ENCODE measurements around the gene ITIH3. TPM values are rescaled to one million over a fixed set of nuclear protein-coding genes. Genes with fewer than 3 reads are reported as not detected.

The ITIH3 gene
- total RNA-seq, 1 experiment from 2014 or later: not detected

DNA sequence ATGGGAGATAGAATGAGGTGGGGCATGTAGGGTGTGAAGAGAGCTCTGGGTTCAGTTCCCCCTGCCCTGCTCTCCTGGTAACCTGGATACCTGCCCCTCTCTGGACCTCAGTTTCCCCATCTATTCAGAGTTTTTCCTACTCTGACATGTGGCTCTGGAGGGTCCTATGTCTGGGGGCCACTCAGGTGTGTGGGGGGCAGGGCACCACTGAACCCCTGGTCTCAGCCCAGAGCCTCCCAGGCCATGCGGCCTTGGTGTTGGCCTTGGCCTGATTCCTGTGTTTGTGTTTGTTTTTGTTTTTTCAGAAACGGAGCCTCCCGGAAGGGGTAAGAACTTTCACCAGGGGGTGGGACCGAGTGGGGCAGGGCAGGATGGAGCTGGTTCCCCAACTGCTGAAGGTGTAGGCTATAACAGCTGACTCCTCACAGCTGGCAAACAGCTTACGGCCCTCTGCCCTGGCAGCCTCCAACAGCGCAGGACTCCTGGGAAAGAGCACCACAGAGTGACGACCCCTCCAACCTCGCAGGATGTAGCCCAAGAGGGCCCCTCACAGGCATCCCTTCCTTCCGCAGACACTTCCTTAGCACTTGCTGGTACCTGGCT, 803 bp downstream of the ITIH3 start:
- Histone ChIP-seq H3K4me2 (ENCODE audit: insufficient read depth, insufficient read length, low read length) (no peak overlapping the region), H3K23ac (ENCODE audit: insufficient read length, low read depth, low read length) (no peak overlapping the region), H4K91ac (ENCODE audit: insufficient read length, low read depth, low read length) (no peak overlapping the region), H3K4me1 (ENCODE audit: insufficient read depth, low read length) (no peaks in the 10 kb centered on the region), H2AFZ (ENCODE audit: low read length) (no peak overlapping the region), H2BK20ac (ENCODE audit: low read depth, low read length, poor library complexity, severe bottlenecking) (no peak overlapping the region), H4K20me1 (ENCODE audit: control insufficient read depth, insufficient read depth, insufficient read length) (no peaks in the 10 kb centered on the region), H3K14ac (ENCODE audit: insufficient read depth, low read length) (no peak overlapping the region), H3K79me2 (ENCODE audit: insufficient read depth, low read length) (no peaks in the 10 kb centered on the region), H4K5ac (ENCODE audit: insufficient read length, low read depth, low read length) (no peak overlapping the region), H3K27ac (ENCODE audit: insufficient read length, low read depth, low read length) (no peak overlapping the region), H3T11ph (ENCODE audit: low read length) (no peak overlapping the region), H2BK15ac (ENCODE audit: low read depth, low read length) (no peak overlapping the region), H3K4ac (ENCODE audit: low read depth, low read length) (no peak overlapping the region), H3K9ac (ENCODE audit: extremely low read depth, insufficient read length, low read length) (no peak overlapping the region), H3K18ac (ENCODE audit: insufficient read length, low read depth, low read length) (no peak overlapping the region), H4K8ac (replicated peaks; ENCODE audit: insufficient read length, low read depth, low read length) (no peak overlapping the region), H3K27me3 (ENCODE audit: insufficient read depth, low read length) (no peaks in the 10 kb centered on the region), H3K9me3 (ENCODE audit: control insufficient read depth, low read depth, low read length) (no peaks in the 10 kb centered on the region), H2AK5ac (ENCODE audit: insufficient read length, low read length) (no peak overlapping the region), H3K56ac (ENCODE audit: insufficient read length, low read depth, low read length) (no peak overlapping the region), H2BK120ac (ENCODE audit: low read depth, low read length, poor library complexity, severe bottlenecking) (no peak overlapping the region), H2BK5ac (ENCODE audit: insufficient read length, low read length) (no peak overlapping the region), H3K23me2 (ENCODE audit: insufficient read length, low read depth, low read length, poor library complexity, severe bottlenecking) (no peaks in the 10 kb centered on the region), H2BK12ac (ENCODE audit: insufficient read length, low read depth, low read length) (no peak overlapping the region), H3K79me1 (ENCODE audit: insufficient read depth, low read depth, low read length, poor library complexity, severe bottlenecking) (no peaks in the 10 kb centered on the region)
- no peak overlapping the region for H3K27ac Mint-ChIP-seq
- DNase-seq: no peak
- TF ChIP-seq, protein P1, sequence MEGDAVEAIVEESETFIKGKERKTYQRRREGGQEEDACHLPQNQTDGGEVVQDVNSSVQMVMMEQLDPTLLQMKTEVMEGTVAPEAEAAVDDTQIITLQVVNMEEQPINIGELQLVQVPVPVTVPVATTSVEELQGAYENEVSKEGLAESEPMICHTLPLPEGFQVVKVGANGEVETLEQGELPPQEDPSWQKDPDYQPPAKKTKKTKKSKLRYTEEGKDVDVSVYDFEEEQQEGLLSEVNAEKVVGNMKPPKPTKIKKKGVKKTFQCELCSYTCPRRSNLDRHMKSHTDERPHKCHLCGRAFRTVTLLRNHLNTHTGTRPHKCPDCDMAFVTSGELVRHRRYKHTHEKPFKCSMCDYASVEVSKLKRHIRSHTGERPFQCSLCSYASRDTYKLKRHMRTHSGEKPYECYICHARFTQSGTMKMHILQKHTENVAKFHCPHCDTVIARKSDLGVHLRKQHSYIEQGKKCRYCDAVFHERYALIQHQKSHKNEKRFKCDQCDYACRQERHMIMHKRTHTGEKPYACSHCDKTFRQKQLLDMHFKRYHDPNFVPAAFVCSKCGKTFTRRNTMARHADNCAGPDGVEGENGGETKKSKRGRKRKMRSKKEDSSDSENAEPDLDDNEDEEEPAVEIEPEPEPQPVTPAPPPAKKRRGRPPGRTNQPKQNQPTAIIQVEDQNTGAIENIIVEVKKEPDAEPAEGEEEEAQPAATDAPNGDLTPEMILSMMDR (conservative IDR thresholded peaks at IDR 0.05): no peak
- WGBS (ENCODE audit: extremely low coverage, insufficient read length, low lambda C conversion rate): no CpG with 5 or more reads among the region's 9 CpGs
- no peak overlapping the region for H3K4me3 Mint-ChIP-seq
- H3K36me3 Mint-ChIP-seq (ENCODE audit: insufficient read depth in 1 of 3, low read depth in 3 of 3): no peaks in the 10 kb centered on the region; a peak in 1 of 7 replicates
- H3K9me3 Mint-ChIP-seq: no peaks in the 10 kb centered on the region; a peak in 1 of 5 replicates
- peaks cover 6 to 8% of the 10 kb centered on the region in 2 experiments; a peak in 3 of 4 replicates for H3K4me1 Mint-ChIP-seq
- peaks cover 2% of the 10 kb centered on the region for H3K27me3 Mint-ChIP-seq (ENCODE audit: low read depth)

Measured in H9 (cell line).